K562 (cell line): ENCODE results near the gene ABCA4. TPM values are rescaled to one million over a fixed set of nuclear protein-coding genes. Genes with fewer than 3 reads are reported as not detected.

Experiments used
- EHMT2 ChIP-seq: fragments of 450-650 bp; IDR thresholded peaks from 2 replicates; pipeline ENCODE4 v1.6.1; 2018; ENCODE audit warnings: antibody characterized with exemption
- FUS ChIP-seq: fragments of 200-400 bp; formaldehyde crosslinking; optimal IDR thresholded peaks from 2 replicates; pipeline ENCODE3; 2017; ENCODE audit warnings: low read depth, low read length
- HCFC1 ChIP-seq: IDR thresholded peaks from 2 replicates; pipeline ENCODE4 v1.6.1; 2012; ENCODE audit warnings: low read depth, low read length, improper control_type of control experiment
- HNRNPL ChIP-seq: fragments of 200-400 bp; formaldehyde crosslinking; IDR thresholded peaks from 2 replicates; pipeline ENCODE4 v1.6.1; 2017; ENCODE audit warnings: low read depth, mild to moderate bottlenecking, low read length
- JUND ChIP-seq, 2 experiments: IDR thresholded peaks; 2 replicates in 1 of 2; 3 replicates in 1 of 2; pipeline ENCODE4 v1.6.1; 2011; ENCODE audit warnings: borderline replicate concordance in 2 of 2, low read depth in 2 of 2, low read length in 2 of 2, improper control_type of control experiment in 1 of 2, missing biosample characterization in 1 of 2, missing genetic modification characterization in 1 of 2, missing genetic modification reagents in 1 of 2
- KDM5B ChIP-seq: fragments of 200-600 bp; sonication (generic); IDR thresholded peaks from 2 replicates; pipeline ENCODE4 v1.6.1; 2012; ENCODE audit warnings: low read depth, mild to moderate bottlenecking, moderate library complexity, low read length, control low read depth, inconsistent platforms; ENCODE audit not compliant: insufficient replicate concordance
- KLF13 ChIP-seq: fragments of 450-650 bp; IDR thresholded peaks from 2 replicates; pipeline ENCODE4 v1.6.1; 2016; ENCODE audit warnings: missing genetic modification characterization, low read depth, mild to moderate bottlenecking, missing compliant biosample characterization, moderate library complexity, borderline replicate concordance
- MBD1 ChIP-seq: fragments of 250-450 bp; sonication (Bioruptor Pico); IDR thresholded peaks from 2 replicates; pipeline ENCODE4 v1.8.0; 2022; ENCODE audit warnings: inconsistent platforms
- MEF2D ChIP-seq: conservative IDR thresholded peaks from 2 replicates; pipeline ENCODE4 v1.6.1; 2016; ENCODE audit warnings: low read depth, missing genetic modification characterization, missing compliant biosample characterization
- MXD1 ChIP-seq: fragments of 250-450 bp; sonication (Bioruptor Pico); IDR thresholded peaks from 2 replicates; pipeline ENCODE4 v1.8.0; 2021; ENCODE audit warnings: borderline replicate concordance, mild to moderate bottlenecking, moderate library complexity; ENCODE audit not compliant: poor library complexity, severe bottlenecking
- ZEB2 ChIP-seq: fragments of 450-650 bp; IDR thresholded peaks from 2 replicates; pipeline ENCODE4 v1.6.1; 2016
- ZKSCAN3 ChIP-seq: fragments of 250-450 bp; sonication (Bioruptor Pico); IDR thresholded peaks from 2 replicates; pipeline ENCODE4 v1.4.0; 2020
- ZNF75A ChIP-seq: fragments of 450-650 bp; formaldehyde crosslinking; IDR thresholded peaks from 2 replicates; pipeline ENCODE4 v1.4.0; 2020; ENCODE audit warnings: mild to moderate bottlenecking
- polyA plus RNA-seq, 8 experiments: library from polyadenylated mRNA; depleted of rRNA in 4 of 8; stranded (reverse) in 5 of 8; unstranded in 3 of 8; fragments of >200 nt; fragmentation: Nextera tagmentation in 2 of 8; fragmentation: Illumina TruSeq in 1 of 8; extraction: Ambion mirVana in 2 of 8; extraction: Trizol in 1 of 8; gene quantifications; 2 replicates each; pipeline versions ENCODE4 v1.2.1 to v1.2.3, GENCODE V29; 2011 to 2014; ENCODE audit warnings: inconsistent platforms in 1 of 8, missing spikeins in 1 of 8
- total RNA-seq, 7 experiments: library from RNA; depleted of rRNA in 6 of 7; stranded (reverse); fragments of >200 nt in 6 of 7; fragmentation: Illumina TruSeq in 2 of 7; extraction: Trizol in 2 of 7; gene quantifications; 2 replicates each; pipeline versions ENCODE4 v1.2.1 to v1.2.3, GENCODE V29; 2011 to 2021; ENCODE audit warnings: low replicate concordance in 1 of 7
- TF ChIP-seq, protein P1 (sequence below): fragments of 200-800 bp; sonication (Bioruptor generic); IDR thresholded peaks from 2 replicates; pipeline ENCODE4 v1.6.1; 2016; ENCODE audit warnings: missing genetic modification characterization, missing compliant biosample characterization
- TF ChIP-seq, protein P2 (sequence below): fragments of 450-650 bp; IDR thresholded peaks from 2 replicates; pipeline ENCODE4 v1.7.1; 2018; ENCODE audit warnings: mild to moderate bottlenecking, low read depth; ENCODE audit not compliant: partially characterized antibody

ABCA4 gene
- total and polyA plus RNA-seq, 9 of the 15 experiments (the other 6 are each of a cell fraction or from before 2014, with no cell fraction given): 0.01 to 0.04 TPM; not detected in 7

DNA sequence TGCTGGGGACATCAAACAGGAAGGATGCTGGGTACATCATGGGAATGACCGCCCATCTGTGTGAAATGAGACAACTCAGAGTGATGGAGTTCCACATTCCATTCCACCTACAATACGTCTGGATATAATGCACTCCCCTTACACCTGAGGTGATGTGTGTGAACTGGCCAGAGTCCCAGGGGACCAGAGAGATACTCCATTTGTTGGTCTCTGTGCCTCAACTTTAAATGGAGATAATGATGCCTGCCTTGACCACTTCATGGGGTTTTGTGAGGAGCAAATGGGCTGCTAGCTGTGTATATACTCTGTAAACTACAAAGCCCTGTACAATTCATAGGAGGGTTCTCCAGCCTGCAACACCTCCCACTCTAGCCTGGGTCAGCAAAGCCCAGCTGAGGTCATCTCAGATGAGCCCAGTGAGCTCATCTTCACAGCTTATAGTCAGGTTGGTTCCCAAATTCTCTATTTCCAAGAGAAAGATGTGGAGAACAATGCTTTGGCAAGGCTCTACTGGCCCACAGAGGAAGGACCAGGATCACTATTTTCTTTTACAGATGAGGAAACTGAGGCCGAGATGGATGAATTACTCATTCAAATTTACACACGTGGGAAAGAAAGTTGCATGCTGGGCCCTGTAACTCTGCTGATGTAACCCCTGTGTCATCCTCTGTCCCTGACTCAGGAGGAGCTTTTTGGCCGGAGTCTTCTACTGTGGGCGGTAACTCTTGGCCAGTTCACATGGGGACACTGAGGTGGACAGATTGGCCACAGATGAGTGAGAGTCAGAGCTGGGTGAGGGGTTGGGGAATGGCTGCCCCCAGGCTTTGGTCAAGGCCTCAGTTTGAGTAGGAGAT lies 106.1 kb downstream of the ABCA4 start (continued):
- TF ChIP-seq MBD1 (CRISPR knock-in tag): no peak
- TF ChIP-seq HCFC1: no peak
- no peak for TF ChIP-seq KDM5B
- peak; percentile 69; the same call in 1 of the 2 replicates for TF ChIP-seq JUND (IDR thresholded peaks at IDR 0.05; ENCODE audit: borderline replicate concordance, low read depth, low read length)
- peak; percentile 83; the same call in 1 of the 3 replicates for TF ChIP-seq JUND (tag; IDR thresholded peaks at IDR 0.05; ENCODE audit: borderline replicate concordance, low read depth, low read length)
- TF ChIP-seq, protein P1, sequence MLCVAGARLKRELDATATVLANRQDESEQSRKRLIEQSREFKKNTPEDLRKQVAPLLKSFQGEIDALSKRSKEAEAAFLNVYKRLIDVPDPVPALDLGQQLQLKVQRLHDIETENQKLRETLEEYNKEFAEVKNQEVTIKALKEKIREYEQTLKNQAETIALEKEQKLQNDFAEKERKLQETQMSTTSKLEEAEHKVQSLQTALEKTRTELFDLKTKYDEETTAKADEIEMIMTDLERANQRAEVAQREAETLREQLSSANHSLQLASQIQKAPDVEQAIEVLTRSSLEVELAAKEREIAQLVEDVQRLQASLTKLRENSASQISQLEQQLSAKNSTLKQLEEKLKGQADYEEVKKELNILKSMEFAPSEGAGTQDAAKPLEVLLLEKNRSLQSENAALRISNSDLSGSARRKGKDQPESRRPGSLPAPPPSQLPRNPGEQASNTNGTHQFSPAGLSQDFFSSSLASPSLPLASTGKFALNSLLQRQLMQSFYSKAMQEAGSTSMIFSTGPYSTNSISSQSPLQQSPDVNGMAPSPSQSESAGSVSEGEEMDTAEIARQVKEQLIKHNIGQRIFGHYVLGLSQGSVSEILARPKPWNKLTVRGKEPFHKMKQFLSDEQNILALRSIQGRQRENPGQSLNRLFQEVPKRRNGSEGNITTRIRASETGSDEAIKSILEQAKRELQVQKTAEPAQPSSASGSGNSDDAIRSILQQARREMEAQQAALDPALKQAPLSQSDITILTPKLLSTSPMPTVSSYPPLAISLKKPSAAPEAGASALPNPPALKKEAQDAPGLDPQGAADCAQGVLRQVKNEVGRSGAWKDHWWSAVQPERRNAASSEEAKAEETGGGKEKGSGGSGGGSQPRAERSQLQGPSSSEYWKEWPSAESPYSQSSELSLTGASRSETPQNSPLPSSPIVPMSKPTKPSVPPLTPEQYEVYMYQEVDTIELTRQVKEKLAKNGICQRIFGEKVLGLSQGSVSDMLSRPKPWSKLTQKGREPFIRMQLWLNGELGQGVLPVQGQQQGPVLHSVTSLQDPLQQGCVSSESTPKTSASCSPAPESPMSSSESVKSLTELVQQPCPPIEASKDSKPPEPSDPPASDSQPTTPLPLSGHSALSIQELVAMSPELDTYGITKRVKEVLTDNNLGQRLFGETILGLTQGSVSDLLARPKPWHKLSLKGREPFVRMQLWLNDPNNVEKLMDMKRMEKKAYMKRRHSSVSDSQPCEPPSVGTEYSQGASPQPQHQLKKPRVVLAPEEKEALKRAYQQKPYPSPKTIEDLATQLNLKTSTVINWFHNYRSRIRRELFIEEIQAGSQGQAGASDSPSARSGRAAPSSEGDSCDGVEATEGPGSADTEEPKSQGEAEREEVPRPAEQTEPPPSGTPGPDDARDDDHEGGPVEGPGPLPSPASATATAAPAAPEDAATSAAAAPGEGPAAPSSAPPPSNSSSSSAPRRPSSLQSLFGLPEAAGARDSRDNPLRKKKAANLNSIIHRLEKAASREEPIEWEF: no peak
- TF ChIP-seq ZKSCAN3 (CRISPR knock-in tag): no peak
- no peak for TF ChIP-seq FUS
- TF ChIP-seq, protein P2, sequence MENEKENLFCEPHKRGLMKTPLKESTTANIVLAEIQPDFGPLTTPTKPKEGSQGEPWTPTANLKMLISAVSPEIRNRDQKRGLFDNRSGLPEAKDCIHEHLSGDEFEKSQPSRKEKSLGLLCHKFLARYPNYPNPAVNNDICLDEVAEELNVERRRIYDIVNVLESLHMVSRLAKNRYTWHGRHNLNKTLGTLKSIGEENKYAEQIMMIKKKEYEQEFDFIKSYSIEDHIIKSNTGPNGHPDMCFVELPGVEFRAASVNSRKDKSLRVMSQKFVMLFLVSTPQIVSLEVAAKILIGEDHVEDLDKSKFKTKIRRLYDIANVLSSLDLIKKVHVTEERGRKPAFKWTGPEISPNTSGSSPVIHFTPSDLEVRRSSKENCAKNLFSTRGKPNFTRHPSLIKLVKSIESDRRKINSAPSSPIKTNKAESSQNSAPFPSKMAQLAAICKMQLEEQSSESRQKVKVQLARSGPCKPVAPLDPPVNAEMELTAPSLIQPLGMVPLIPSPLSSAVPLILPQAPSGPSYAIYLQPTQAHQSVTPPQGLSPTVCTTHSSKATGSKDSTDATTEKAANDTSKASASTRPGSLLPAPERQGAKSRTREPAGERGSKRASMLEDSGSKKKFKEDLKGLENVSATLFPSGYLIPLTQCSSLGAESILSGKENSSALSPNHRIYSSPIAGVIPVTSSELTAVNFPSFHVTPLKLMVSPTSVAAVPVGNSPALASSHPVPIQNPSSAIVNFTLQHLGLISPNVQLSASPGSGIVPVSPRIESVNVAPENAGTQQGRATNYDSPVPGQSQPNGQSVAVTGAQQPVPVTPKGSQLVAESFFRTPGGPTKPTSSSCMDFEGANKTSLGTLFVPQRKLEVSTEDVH: no peak
- no peak for TF ChIP-seq ZEB2
- TF ChIP-seq KLF13 (tag): no peak
- no peak for TF ChIP-seq EHMT2
- TF ChIP-seq HNRNPL: no peak
- TF ChIP-seq ZNF75A (CRISPR knock-in tag): no peak
- TF ChIP-seq MXD1 (CRISPR knock-in tag): no peak
- no peak for TF ChIP-seq MEF2D (tag)
